ENCODE data around the gene FAT1. TPM values are rescaled to one million over a fixed set of nuclear protein-coding genes. Genes with fewer than 3 reads are reported as not detected.

The FAT1 gene
- total RNA-seq, 2 experiments from 2014 or later, result under 0.01 to 0.08 TPM

- Histone ChIP-seq H2AFZ (ENCODE audit: low read length) (no peak overlapping the region), H3K4me1 (ENCODE audit: insufficient read depth, low read length, poor library complexity, severe bottlenecking) (no peaks in the 10 kb centered on the region), H3K79me2 (ENCODE audit: insufficient read depth, low read depth, low read length) (no peaks in the 10 kb centered on the region), H3K36me3 (ENCODE audit: insufficient read depth, low read length) (no peaks in the 10 kb centered on the region), H3K4me3 (ENCODE audit: low read depth, low read length, poor library complexity, severe bottlenecking) (no peak overlapping the region), H3K4me2 (ENCODE audit: low read length) (no peak overlapping the region), H3K9me3 (ENCODE audit: low read length) (no peaks in the 10 kb centered on the region), H4K20me1 (ENCODE audit: insufficient read depth, low read length) (no peaks in the 10 kb centered on the region), H3K9me2 (ENCODE audit: insufficient read depth, low read length) (no peaks in the 10 kb centered on the region), H3K27ac (ENCODE audit: low read depth, low read length, poor library complexity, severe bottlenecking) (no peak overlapping the region)
- ChIA-PET POLR2A (no interaction called here), CTCF (ENCODE audit: unreplicated experiment) (no interaction called here)
- intact Hi-C loops (cut with micrococcal nuclease; ENCODE audit: unreplicated experiment), result no loop called here
- no TSS peak for BruUV-seq (replicated peaks)
- TF ChIP-seq CTCF (conservative IDR thresholded peaks at IDR 0.05; ENCODE audit: low read length) (no peak), EZH2phosphoT487 (IDR thresholded peaks at IDR 0.05; ENCODE audit: borderline replicate concordance, low read depth, low read length) (no peak)
- DNase-seq (ENCODE audit: low spot score), result no peak
Measured at GRCh38 chr4:186561748-186562147, 161.9 kb downstream of the FAT1 start.

GRCh38 chr4:186560647-186561046 is 163.0 kb downstream of the FAT1 start:
- Histone ChIP-seq H3K36me3 (ENCODE audit: insufficient read depth, low read length) (no peaks in the 10 kb centered on the region), H3K9me3 (ENCODE audit: low read length) (no peaks in the 10 kb centered on the region), H3K9me2 (ENCODE audit: insufficient read depth, low read length) (no peaks in the 10 kb centered on the region), H2AFZ (ENCODE audit: low read length) (no peak overlapping the region), H4K20me1 (ENCODE audit: insufficient read depth, low read length) (no peaks in the 10 kb centered on the region), H3K4me1 (ENCODE audit: insufficient read depth, low read length, poor library complexity, severe bottlenecking) (no peaks in the 10 kb centered on the region), H3K27ac (ENCODE audit: low read depth, low read length, poor library complexity, severe bottlenecking) (no peak overlapping the region), H3K4me3 (ENCODE audit: low read depth, low read length, poor library complexity, severe bottlenecking) (no peak overlapping the region), H3K79me2 (ENCODE audit: insufficient read depth, low read depth, low read length) (no peaks in the 10 kb centered on the region), H3K4me2 (ENCODE audit: low read length) (no peak overlapping the region)
- DNase-seq (ENCODE audit: low spot score), result no peak
- CTCF ChIA-PET (ENCODE audit: unreplicated experiment), result no interaction called here
- POLR2A ChIA-PET, result no interaction called here
- TF ChIP-seq EZH2phosphoT487 (IDR thresholded peaks at IDR 0.05; ENCODE audit: borderline replicate concordance, low read depth, low read length) (no peak), CTCF (conservative IDR thresholded peaks at IDR 0.05; ENCODE audit: low read length) (no peak)
- no TSS peak for BruUV-seq (replicated peaks)
- intact Hi-C loops (cut with micrococcal nuclease; ENCODE audit: unreplicated experiment), result no loop called here

- H3K27ac ChIP-seq (ENCODE audit: low read depth, low read length, poor library complexity, severe bottlenecking), result no peak overlapping the region
- DNase-seq (ENCODE audit: low spot score), result no peak
- no peaks in the 10 kb centered on the region for H4K20me1 ChIP-seq (ENCODE audit: insufficient read depth, low read length)
- no peaks in the 10 kb centered on the region for H3K9me2 ChIP-seq (ENCODE audit: insufficient read depth, low read length)
- intact Hi-C loops (cut with micrococcal nuclease; ENCODE audit: unreplicated experiment), result no loop called here
- H3K4me3 ChIP-seq (ENCODE audit: low read depth, low read length, poor library complexity, severe bottlenecking), result no peak overlapping the region
- no peaks in the 10 kb centered on the region for H3K4me1 ChIP-seq (ENCODE audit: insufficient read depth, low read length, poor library complexity, severe bottlenecking)
- no peak overlapping the region for H2AFZ ChIP-seq (ENCODE audit: low read length)
- no peaks in the 10 kb centered on the region for H3K79me2 ChIP-seq (ENCODE audit: insufficient read depth, low read depth, low read length)
- H3K4me2 ChIP-seq (ENCODE audit: low read length), result no peak overlapping the region
- TF ChIP-seq CTCF (conservative IDR thresholded peaks at IDR 0.05; ENCODE audit: low read length) (no peak), EZH2phosphoT487 (IDR thresholded peaks at IDR 0.05; ENCODE audit: borderline replicate concordance, low read depth, low read length) (no peak)
- CTCF ChIA-PET (ENCODE audit: unreplicated experiment), result no interaction called here
- no peaks in the 10 kb centered on the region for H3K9me3 ChIP-seq (ENCODE audit: low read length)
- POLR2A ChIA-PET, result no interaction called here
- no peaks in the 10 kb centered on the region for H3K36me3 ChIP-seq (ENCODE audit: insufficient read depth, low read length)
- BruUV-seq (replicated peaks), result no TSS peak
Measured at GRCh38 chr4:186557486-186557885, 166.2 kb downstream of the FAT1 start.

Data from OCI-LY7 (cell line).